Renal cortex interstitium (tissue), 11 donors: Measurements from ENCODE around the gene RBFOX1. TPM values are rescaled to one million over a fixed set of nuclear protein-coding genes. Genes with fewer than 3 reads are reported as not detected.

Experiments
- DNase-seq, 11 donors: peaks; one replicate each; pipeline ENCODE4 v3.0.0-alpha.2; 2013; ENCODE audit warnings: low read depth in 9 of 11, low spot score in 4 of 11; ENCODE audit errors: extremely low read depth in 1 of 11
- polyA plus RNA-seq, 3 donors: library from polyadenylated mRNA; unstranded; fragments of 120-200 nt; gene quantifications; one replicate each; pipeline ENCODE4 v1.2.1, GENCODE V29; 2013; ENCODE audit not compliant: insufficient read length in 3 of 3

RBFOX1 gene
- polyA plus RNA-seq, 3 donors, result 2.7 to 4.3 (median 3.0) TPM

DNA sequence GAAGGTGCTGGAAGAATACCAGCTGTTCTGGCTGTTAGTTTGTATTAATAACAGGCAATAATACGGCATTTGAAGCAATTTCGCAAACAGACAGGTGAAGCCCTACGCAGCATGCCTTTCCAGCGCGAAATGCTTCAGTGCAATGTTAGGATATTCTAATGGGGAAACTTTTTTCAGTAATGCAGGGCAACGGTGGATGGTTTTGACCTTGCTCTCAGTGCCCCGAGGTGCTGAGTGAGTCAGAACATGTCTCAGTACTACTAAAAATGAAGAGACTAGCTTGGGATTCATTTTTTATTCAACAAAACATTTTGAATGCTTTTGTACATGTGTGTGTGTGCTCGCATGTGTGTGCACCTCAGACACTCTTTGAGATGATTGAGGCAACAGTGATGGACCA lies 172.2 kb downstream of the RBFOX1 start:
- no peak for DNase-seq

- no peak for DNase-seq
Measured at GRCh38 chr16:7505495-7505894, 172.8 kb downstream of the RBFOX1 start.

GRCh38 chr16:7506363-7506762 lies 173.7 kb downstream of the RBFOX1 start:
- no peak for DNase-seq

- no peak for DNase-seq
Measured at GRCh38 chr16:7508656-7509055, 176.0 kb downstream of the RBFOX1 start.

DNA sequence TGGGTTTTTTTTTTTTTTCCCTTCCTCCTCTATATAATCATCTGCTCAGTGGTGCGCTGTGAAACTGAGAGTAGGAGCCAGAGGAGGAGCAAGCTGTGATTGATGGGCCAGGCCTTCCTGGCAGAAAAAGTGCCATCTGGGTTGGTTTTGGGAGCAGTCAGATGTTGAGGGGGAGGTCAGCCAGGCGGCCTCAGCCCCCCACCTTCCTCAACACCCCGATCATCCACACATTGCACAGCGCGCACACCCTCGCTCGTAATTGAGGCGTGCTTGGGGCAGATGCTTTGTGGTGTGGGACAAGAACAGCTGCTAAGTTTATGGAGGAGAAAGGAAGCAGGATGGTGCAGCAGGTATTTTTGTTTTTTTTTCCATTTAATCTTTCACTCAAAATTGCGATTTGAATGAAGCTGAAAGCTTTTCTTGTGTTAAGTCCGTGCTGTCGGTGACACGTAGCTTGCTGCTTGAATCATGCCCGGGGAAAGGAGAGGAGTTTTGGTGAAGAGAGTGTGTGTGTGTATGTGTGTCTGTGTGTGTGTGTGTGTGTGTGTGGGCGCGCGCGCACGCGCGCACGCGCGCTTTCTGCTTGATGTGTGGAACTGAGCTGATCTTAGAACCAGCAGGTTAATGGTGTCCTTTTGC lies 177.4 kb downstream of the RBFOX1 start:
- peak in 2 of 11 donors; percentile 27 to 37 for DNase-seq

GRCh38 chr16:7511549-7512260 lies 179.1 kb downstream of the RBFOX1 start:
- no peak for DNase-seq

DNA sequence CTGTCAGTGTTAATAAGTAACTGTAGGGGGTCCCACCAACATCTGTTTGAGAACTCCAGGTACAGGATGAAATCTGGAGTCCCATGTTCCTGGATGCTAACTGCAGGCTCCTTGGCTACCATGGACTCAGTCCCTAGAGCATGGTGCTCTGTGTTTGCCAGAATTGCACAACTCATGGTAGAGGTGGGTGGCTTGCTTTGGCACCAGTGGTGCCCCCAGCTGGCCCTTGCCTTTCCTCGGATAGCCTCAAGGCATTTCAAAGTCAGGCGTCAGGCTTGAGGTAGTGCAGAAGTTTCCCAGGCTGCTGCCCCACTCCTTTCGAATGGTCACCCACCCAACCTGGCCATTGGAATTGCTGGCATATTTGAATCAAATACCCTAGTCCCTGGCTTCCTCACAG lies 179.9 kb downstream of the RBFOX1 start:
- DNase-seq, result no peak

DNA sequence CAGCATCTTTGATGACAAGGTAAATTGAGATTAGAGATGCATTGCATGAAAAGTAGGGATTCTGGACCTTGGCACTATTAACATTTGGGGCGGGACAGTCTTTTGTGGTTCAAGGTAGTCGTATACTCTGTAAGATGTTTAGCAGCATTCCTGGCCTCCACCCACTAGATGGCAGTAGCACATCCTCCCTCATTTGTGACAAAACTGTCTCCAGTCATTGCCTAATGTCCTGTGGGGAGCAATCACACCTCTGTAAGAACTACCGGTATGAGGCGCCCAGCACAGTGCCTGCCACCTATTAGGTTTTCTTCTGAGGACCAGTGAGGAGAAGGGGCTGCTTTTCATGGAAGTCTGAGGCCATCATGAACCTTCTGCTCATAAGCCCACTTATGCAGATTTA lies 180.8 kb downstream of the RBFOX1 start:
- DNase-seq, result no peak

DNA sequence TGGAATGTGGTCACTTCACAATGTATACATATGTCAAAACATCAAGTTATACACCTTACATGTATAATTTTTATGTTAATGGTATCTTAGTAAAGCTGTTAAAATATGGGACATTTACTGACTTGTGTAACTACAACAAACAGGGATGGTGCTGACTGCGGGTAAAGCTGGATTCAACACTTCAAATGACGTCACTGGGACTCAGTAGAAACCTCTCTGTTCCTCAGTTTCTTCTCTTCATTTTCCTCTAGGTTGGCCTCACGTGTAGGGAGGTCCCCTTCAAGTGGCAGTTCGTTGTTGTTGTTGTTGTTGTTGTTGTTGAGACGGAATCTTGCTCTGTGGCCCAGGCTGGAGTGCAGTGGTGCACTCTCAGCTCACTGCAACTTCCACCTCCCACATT lies 182.9 kb downstream of the RBFOX1 start:
- no peak for DNase-seq

DNA sequence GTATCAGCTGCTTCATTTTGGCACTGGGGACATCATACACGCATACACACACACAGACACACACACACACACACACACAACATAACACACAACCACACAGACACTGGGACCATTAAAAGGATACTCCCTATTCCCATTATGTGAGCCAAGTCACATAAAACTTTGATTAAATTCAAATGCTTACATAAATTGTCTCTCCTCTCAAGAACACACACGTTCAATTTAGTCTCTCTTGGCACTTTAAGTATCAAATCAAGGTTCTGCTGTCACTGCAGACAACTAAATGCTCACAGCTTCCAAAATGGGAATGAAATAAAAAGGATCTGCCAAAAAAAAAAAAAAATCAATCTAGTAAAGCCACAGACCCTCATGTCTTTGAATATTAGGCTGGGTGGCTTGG lies 184.9 kb downstream of the RBFOX1 start:
- DNase-seq, result peak in 2 of 11 donors; percentile 4 to 15

DNA sequence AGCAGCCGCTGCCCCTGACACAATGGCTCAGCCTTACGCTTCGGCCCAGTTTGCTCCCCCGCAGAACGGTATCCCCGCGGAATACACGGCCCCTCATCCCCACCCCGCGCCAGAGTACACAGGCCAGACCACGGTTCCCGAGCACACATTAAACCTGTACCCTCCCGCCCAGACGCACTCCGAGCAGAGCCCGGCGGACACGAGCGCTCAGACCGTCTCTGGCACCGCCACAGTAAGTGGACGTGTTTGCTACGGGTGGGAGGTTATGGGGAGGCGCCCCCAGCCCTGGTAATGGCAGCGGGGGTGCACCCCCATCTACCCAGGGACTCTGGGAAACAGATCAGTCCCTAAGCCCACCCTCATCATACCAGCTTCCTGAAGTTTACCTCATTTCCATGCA lies 185.5 kb downstream of the RBFOX1 start:
- no peak for DNase-seq

DNA sequence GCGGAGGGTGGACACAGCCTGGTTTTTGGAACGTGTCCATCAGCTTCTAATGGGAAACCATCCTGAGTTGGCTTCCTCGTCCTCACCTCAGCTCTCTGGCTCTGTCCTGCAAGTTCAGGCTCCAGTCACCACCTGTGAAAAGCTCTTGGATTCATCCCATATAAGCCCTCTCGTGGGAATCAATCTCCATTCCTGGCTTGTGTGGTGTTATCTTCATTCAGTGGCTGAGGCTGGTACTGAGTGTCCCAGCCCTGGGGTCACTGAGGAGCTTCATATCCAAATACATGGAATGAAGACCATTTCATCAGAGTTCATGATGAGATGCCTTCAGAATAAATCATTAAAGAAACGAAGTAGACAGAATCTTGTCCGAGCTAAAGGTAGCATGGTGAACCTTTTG lies 189.2 kb downstream of the RBFOX1 start:
- DNase-seq, result no peak

- no peak for DNase-seq
Measured at GRCh38 chr16:7524419-7524818, 191.8 kb downstream of the RBFOX1 start.

GRCh38 chr16:7526736-7527135 lies 194.1 kb downstream of the RBFOX1 start:
- no peak for DNase-seq

DNA sequence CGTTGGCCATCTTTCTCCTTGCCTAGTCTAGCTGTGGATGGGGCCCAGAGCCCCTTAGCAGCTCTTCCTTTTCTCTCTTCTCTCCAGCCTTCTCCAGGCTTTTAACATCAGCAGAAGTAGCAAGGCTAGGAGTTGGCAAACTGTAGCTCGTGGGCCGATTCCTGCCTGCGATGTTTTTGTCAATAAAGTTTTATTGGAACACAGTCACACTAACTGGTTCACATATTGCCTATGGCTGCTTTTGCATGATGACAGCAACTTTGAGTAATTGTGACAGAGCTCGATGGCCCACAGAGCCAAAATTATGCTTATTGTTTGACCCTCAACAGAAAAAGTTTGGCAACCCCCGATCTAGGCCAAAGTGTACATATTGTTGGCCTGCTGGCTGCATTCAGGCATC lies 199.9 kb downstream of the RBFOX1 start:
- DNase-seq, result no peak

DNA sequence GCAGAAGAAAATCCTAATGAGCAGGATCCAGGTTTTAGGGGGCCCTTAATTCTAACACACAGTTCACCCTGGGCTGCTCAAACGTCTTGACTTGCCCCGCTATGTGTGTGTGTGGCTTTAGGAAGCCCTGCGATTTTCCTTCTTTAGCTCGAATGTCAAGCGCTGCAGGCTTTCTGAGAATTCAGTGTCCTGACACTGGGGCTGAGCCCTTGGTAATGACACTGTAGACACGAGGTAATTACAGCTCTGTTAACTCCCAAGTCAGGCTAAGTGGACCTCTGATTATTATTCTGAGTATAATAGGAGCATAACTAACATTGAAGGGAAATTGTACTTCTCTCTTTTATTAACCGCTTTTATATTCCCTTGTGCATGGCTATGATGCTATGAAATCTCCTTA lies 202.1 kb downstream of the RBFOX1 start:
- no peak for DNase-seq

GRCh38 chr16:7541026-7541425 lies 208.4 kb downstream of the RBFOX1 start:
- no peak for DNase-seq

GRCh38 chr16:7545251-7545650 lies 212.6 kb downstream of the RBFOX1 start:
- peak in 8 of 11 donors; percentile 2 to 46 (median 23) for DNase-seq

DNA sequence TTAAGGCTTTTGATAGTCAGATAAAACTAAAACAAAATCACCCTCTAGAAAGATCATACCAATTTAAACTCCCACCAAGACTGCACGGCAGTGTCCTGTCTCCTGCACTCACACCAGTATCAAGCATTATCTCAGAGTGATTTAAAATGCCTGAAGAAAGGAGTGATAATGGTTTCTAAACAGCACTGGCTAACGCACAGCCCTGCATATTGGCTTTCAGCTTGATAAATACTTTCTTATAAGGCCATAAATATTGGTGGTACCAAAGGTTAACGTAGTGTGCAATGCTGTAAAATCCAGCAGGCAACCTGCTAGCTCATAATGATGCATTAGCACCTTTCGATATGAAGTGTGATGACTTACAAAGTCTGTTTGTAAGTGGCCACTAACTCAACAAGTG lies 214.3 kb downstream of the RBFOX1 start:
- DNase-seq, result no peak

DNA sequence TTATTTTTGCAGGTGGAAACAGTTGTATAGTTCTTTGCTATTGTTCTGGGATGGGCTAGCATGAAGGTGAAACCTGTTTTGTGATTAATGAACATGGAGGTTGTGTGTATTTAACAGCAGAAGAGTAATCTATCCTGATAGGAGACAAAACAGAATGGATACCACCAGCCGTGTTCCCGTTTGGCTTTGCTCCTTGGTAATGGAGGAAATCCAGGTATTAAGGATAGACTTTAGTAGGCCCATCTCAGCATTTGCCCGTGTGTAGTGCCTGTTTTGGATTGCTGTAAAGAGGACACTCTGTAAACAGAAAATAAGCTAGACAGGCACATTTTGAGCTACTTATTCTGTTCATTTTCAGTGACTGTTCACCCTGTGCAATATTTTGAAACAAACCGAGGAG lies 215.1 kb downstream of the RBFOX1 start:
- DNase-seq, result no peak

- no peak for DNase-seq
Measured at GRCh38 chr16:7548796-7549318, 216.2 kb downstream of the RBFOX1 start.
